AML-193 (cell line): ENCODE data around the gene GSTK1.
A peak's percentile ranks its signal among the peaks of the same experiment; 100 is the strongest.
"Not testable (repeated sequence)": the region's sequence is repeated elsewhere in the genome, so short reads cannot be mapped to it uniquely, and the experiment has no call there.

Experiments used
- DNase-seq, 2 experiments: peaks; one replicate each; lab custom pipeline; 2025; lab: John Stamatoyannopoulos, UW

The GSTK1 gene

GRCh38 chr7:143263266-143264195 lies at the start of gene GSTK1:
Gene GSTK1 (plus strand): TSS chr7:143263441. CDS start chr7:143263514, 73 bp downstream.
- peak; percentile 69 to 72 for DNase-seq

GRCh38 chr7:143213478-143213877 lies 49.8 kb upstream of the GSTK1 start:
- not testable (repeated sequence) for DNase-seq

- peak; percentile 87 to 90 for DNase-seq
These were observed 48.2 kb upstream of the GSTK1 start for GRCh38 chr7:143214789-143215679.

- DNase-seq, result no peak
These were observed 47.1 kb upstream of the GSTK1 start for GRCh38 chr7:143216151-143216550.

- DNase-seq, result no peak
These were observed 46.6 kb upstream of the GSTK1 start for GRCh38 chr7:143216686-143217085.

- no peak for DNase-seq
These were observed 45.4 kb upstream of the GSTK1 start for GRCh38 chr7:143217806-143218205.

GRCh38 chr7:143221286-143221685 lies 42.0 kb upstream of the GSTK1 start:
- no peak for DNase-seq

GRCh38 chr7:143221737-143222136 lies 41.5 kb upstream of the GSTK1 start, which contains the start of gene TAS2R40:
Gene TAS2R40 (plus strand): TSS chr7:143222037. CDS start chr7:143222079, 42 bp downstream.
- no peak for DNase-seq

- peak; percentile 72 to 80 for DNase-seq
These were observed 40.5 kb upstream of the GSTK1 start for GRCh38 chr7:143222782-143223181.

GRCh38 chr7:143223784-143224183 lies 39.5 kb upstream of the GSTK1 start:
- DNase-seq, result no peak

- DNase-seq, result no peak
These were observed 38.2 kb upstream of the GSTK1 start for GRCh38 chr7:143225047-143225446.

GRCh38 chr7:143227806-143228205 lies 35.4 kb upstream of the GSTK1 start:
- no peak for DNase-seq

- DNase-seq, result no peak
These were observed 34.0 kb upstream of the GSTK1 start for GRCh38 chr7:143229054-143229790.

GRCh38 chr7:143230602-143231457 lies 32.4 kb upstream of the GSTK1 start:
- no peak for DNase-seq

GRCh38 chr7:143233816-143234532 lies 29.3 kb upstream of the GSTK1 start:
- DNase-seq, result peak; percentile 72 to 79

GRCh38 chr7:143234533-143234875 lies 28.7 kb upstream of the GSTK1 start:
- no peak for DNase-seq

- DNase-seq, result no peak
These were observed 27.7 kb upstream of the GSTK1 start for GRCh38 chr7:143235561-143235960.

- no peak for DNase-seq
These were observed 26.7 kb upstream of the GSTK1 start for GRCh38 chr7:143236408-143236990.

GRCh38 chr7:143237366-143237765 lies 25.9 kb upstream of the GSTK1 start:
- DNase-seq, result peak in 1 of 2 experiments; percentile 6
